A549 (cell line): ENCODE results near the gene PLPP4.

Experiments
- CEBPB ChIP-seq, 2 experiments: fragments of >200 bp in 1 of 2; sonication (Bioruptor Twin) in 1 of 2; formaldehyde crosslinking in 1 of 2; IDR thresholded peaks; 2 replicates each; pipeline ENCODE4 v1.6.1; 2012 to 2016
- POLR2A ChIP-seq: IDR thresholded peaks from 2 replicates; pipeline ENCODE4 v1.6.1; 2012; ENCODE audit warnings: mild to moderate bottlenecking, low read length
- RCOR1 ChIP-seq: fragments of 150-350 bp; IDR thresholded peaks from 2 replicates; pipeline ENCODE4 v1.6.1; 2014; ENCODE audit warnings: antibody characterized with exemption, low read length, low read depth
- SMC3 ChIP-seq: fragments of >200 bp; sonication (Bioruptor Twin); formaldehyde crosslinking; IDR thresholded peaks from 3 replicates; pipeline ENCODE4 v1.6.1; 2018; ENCODE audit warnings: inconsistent platforms

DNA sequence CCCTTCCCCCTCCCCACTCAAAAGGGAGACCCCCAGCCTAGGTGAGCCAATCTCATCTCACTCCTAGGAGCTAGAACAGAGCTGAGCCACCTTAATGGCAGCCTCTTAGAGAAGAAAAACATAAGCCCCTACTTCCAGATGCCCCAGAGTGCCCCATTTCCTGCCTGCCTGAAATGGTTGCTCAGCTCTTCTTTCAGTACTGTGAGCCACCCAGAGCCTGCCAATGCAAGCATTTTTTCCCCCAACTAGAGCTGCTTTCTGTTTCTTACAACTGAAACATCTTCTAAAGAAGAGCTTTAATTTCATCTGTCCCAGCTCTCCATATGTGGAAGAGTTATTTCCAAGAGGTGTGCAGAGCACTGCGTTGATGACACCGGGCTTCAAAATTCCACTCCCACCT lies 136.7 kb downstream of the PLPP4 start:
- TF ChIP-seq SMC3: no peak
- no peak for TF ChIP-seq CEBPB (IDR thresholded peaks at IDR 0.05)
- no peak for TF ChIP-seq POLR2A
- no peak for TF ChIP-seq RCOR1
